Prostate gland (tissue), 2 donors: Measurements from ENCODE around the gene RHBDF2. TPM values are rescaled to one million over a fixed set of nuclear protein-coding genes. Genes with fewer than 3 reads are reported as not detected.
A peak's percentile ranks its signal among the peaks of the same experiment; 100 is the strongest.
"Not testable (repeated sequence)": the region's sequence is repeated elsewhere in the genome, so short reads cannot be mapped to it uniquely, and the experiment has no call there.

Source experiments
- DNase-seq: peaks from one replicate; pipeline ENCODE4 v3.0.0-alpha.2; 2019; ENCODE audit warnings: low spot score
- H3K27ac ChIP-seq, 2 donors: fragments of 200-600 bp; sonication (generic); 2 replicates each; pipeline ENCODE4 v1.5.1; 2017 to 2019
- H3K27me3 ChIP-seq: fragments of 200-600 bp; sonication (generic); replicated peaks from 2 replicates; pipeline ENCODE4 v1.5.1; 2019; ENCODE audit not compliant: insufficient read depth
- H3K36me3 ChIP-seq, 2 donors: fragments of 200-600 bp; sonication (generic); 1 replicate in 1 of 2; 2 replicates in 1 of 2; pipeline versions ENCODE4 v1.5.1 to v1.8.1; 2017 to 2019
- H3K4me1 ChIP-seq: fragments of 200-600 bp; sonication (generic); replicated peaks from 2 replicates; pipeline ENCODE4 v1.5.1; 2019
- H3K4me3 ChIP-seq, 2 donors: fragments of 200-600 bp; sonication (generic); 2 replicates each; pipeline ENCODE4 v1.5.1; 2017 to 2019
- H3K9me3 ChIP-seq: fragments of 200-600 bp; sonication (generic); 2 replicates; pipeline ENCODE4 v1.5.1; 2017
- POLR2A ChIP-seq: fragments of 450-650 bp; IDR thresholded peaks from one replicate; pipeline ENCODE4 v1.6.1; 2016; ENCODE audit warnings: antibody characterized with exemption, mild to moderate bottlenecking
- POLR2AphosphoS5 ChIP-seq: sonication (generic); formaldehyde crosslinking; IDR thresholded peaks from one replicate; pipeline ENCODE4 v1.6.1; 2017; ENCODE audit warnings: antibody characterized with exemption
- WGBS: methylation state at CpG from one replicate; pipeline ENCODE4 v1.1.5; 2018; 5-methylcytosine and 5-hydroxymethylcytosine counted together
- intact Hi-C: fragments of 100-400 bp; cut with DNase I; formaldehyde crosslinking; loops from one replicate; pipeline ENCODE4 v1.14.2; 2022
- total RNA-seq, 2 donors: library from RNA; depleted of rRNA; stranded (reverse); fragments of >200 nt; gene quantifications; one replicate each; pipeline ENCODE4 v1.1.0, GENCODE V29; 2016
- TF ChIP-seq, protein P1 (sequence below), 4 experiments: fragments of 200-600 bp in 2 of 4; fragments of 450-650 bp in 2 of 4; sonication (generic) in 2 of 4; IDR thresholded peaks; 1 replicate in 3 of 4; 2 replicates in 1 of 4; pipeline ENCODE4 v1.5.1; 2016 to 2019; ENCODE audit warnings: antibody characterized with exemption in 4 of 4, mild to moderate bottlenecking in 2 of 4, moderate library complexity in 2 of 4

RHBDF2 gene
- total RNA-seq, 2 donors from 2014 or later, result 29.9 to 31.1 TPM

DNA sequence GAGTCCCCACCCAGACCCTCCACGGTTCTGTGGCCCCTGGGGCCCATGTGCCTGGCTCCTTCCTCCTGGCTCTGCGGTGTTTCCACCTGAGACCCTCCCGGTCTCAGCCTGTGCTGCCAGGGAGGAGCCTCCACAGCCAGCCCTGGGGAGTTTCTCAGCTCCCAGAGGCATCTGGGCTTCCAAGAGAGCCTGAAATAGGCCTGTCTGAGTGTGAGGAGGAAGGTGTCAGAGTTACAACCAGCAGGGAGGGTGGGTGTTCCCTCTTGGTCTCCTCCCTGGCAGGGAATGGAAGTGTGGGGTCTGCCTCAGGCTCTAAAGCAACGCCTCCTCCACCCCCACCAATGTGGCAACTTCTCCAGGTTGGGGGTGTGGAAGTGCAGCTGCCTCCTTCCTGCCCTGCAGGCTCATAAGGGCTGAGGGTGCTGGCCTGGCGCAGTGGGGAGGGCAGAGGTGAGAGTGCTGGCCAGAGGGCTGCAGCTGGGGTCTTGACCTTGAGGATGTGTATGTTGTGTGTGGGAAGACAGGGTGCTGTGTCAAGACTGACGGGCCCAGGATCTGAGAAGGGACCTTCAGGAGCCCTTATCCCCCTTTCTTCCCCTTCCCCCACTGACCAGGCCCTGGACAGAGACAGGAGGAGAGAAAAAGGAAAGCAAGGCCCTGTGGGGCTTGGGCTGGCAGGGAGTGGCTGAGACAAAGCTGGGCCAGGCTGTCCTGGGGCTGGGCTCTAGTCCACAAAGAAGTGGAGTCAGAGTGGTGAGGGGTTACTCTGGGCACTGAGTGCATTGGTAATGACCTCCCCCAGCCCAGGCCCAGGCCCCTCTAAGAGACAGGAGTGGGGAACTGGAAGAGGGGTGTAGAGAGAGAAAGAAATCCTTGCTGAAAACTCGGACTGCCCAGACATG, 33.9 kb upstream of the RHBDF2 start:
- WGBS, result 82% methylated on average over 7 of the region's 7 CpGs
- no peak for TF ChIP-seq POLR2A
- TF ChIP-seq POLR2AphosphoS5, result no peak
- Histone ChIP-seq H3K36me3 (no peaks in the 10 kb centered on the region), H3K9me3 (no peaks in the 10 kb centered on the region), H3K27ac (no peak overlapping the region), H3K4me3 (no peak overlapping the region), H3K4me1 (peaks cover 5% of the 10 kb centered on the region), H3K27me3 (peaks cover 3% of the 10 kb centered on the region)
- no peak for DNase-seq
- intact Hi-C loops, result no loop called here

DNA sequence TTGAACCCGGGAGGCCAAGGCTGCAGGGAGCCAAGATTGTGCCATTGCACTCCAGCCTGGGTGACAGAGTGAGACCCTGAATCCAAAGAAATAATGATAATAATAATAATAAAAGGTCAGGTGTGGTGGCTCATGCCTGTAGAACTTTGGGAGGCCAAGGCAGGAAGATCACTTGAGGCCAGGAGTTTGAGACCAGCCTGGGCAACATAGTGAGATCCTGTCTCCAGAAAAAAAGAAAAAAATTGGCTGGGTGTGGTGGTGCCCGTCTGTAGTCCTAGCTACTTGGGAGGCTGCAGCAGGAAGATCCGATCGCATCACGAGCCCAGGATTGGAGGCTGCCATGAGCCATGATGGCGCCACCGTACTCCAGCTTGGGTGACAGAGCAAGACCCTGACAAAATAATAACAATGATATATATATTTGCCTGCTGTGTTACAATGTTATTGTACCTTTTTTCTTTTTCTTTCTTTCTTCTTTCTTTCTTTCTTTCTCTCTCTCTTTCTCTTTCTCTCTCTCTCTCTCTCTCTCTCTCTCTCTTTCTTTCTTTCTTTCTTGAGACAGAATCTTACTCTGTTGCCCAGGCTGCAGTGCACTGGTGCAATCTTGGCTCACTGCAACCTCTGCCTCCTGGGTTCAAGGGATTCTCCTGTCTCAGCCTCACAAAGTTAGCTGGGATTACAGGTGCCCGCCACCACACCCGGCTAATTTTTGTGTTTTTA, 32.6 kb upstream of the RHBDF2 start:
- H3K36me3 ChIP-seq, H3K27me3 ChIP-seq, H3K9me3 ChIP-seq, DNase-seq, H3K4me3 ChIP-seq, intact Hi-C loops, H3K27ac ChIP-seq: not testable (repeated sequence)
- 93% methylated on average over 9 of the region's 9 CpGs for WGBS
- peaks cover 16% of the 10 kb centered on the region for H3K4me1 ChIP-seq

DNA sequence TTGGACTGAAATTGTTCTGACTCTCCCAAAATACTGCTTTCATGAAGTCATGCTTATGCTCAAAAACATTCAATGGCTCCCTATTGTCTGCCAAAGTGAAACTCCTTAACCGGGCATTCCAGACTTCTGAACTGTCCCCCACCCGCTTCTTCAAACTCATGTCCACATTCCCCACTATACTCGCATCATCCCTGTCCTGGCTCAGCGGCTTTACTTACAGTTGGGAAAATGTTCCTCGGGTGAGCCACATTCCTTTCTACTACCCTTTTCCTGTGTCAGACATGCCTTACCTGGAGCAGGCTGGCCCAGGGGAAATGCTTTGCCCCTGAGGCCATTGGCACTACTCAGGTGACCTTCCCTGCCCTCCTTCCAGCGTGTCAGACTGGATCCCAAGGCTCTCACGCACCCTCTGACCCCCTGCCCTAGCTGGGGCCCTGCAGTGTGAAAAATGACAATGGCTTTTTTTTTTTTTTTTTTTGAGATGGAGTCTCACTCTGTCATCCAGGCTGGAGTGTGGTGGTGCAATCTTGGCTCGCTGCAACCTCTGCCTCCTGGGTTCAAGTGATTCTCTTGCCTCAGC, 30.9 kb upstream of the RHBDF2 start:
- Histone ChIP-seq H3K4me1 (peaks cover 16% of the 10 kb centered on the region), H3K27ac (no peak overlapping the region), H3K36me3 (no peaks in the 10 kb centered on the region), H3K27me3 (no peaks in the 10 kb centered on the region), H3K9me3 (no peaks in the 10 kb centered on the region), H3K4me3 (no peak overlapping the region)
- intact Hi-C loops, result no loop called here
- 84% methylated on average over 8 of the region's 8 CpGs for WGBS
- no peak for DNase-seq
- TF ChIP-seq, protein P1, sequence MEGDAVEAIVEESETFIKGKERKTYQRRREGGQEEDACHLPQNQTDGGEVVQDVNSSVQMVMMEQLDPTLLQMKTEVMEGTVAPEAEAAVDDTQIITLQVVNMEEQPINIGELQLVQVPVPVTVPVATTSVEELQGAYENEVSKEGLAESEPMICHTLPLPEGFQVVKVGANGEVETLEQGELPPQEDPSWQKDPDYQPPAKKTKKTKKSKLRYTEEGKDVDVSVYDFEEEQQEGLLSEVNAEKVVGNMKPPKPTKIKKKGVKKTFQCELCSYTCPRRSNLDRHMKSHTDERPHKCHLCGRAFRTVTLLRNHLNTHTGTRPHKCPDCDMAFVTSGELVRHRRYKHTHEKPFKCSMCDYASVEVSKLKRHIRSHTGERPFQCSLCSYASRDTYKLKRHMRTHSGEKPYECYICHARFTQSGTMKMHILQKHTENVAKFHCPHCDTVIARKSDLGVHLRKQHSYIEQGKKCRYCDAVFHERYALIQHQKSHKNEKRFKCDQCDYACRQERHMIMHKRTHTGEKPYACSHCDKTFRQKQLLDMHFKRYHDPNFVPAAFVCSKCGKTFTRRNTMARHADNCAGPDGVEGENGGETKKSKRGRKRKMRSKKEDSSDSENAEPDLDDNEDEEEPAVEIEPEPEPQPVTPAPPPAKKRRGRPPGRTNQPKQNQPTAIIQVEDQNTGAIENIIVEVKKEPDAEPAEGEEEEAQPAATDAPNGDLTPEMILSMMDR (IDR thresholded peaks at IDR 0.05), result no peak
- TF ChIP-seq POLR2A (no peak), POLR2AphosphoS5 (no peak)

DNA sequence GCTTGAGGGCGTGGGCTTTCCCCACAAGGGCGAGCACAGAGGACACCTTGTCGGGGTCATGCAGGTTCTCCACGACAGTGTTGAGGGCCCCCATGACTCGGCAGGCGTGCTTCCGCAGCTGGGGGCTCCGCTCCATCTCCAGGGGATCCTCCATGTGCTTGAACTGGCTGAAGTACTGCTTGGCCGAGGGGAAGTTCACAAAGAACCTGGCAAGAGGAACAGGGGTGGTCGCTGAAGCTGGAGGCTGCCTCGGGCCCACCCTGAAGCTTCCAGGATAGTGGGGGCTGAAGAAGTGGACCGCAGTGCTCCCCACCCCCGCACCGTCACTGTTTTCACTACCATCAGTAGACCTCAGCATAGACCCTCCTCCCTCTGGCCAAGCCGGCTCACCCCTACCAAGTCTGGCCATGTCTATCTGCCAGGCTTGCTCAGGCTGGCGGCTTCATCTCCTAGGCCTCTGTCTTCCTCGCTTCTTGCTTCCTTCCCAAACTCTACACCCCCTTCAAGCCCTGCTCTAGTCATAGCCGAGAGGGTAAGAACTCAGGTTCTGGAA, 30.3 kb upstream of the RHBDF2 start:
- 88% methylated on average over 18 of the region's 18 CpGs for WGBS
- Histone ChIP-seq H3K36me3 (no peaks in the 10 kb centered on the region), H3K9me3 (no peaks in the 10 kb centered on the region), H3K4me1 (peaks cover 16% of the 10 kb centered on the region), H3K4me3 (no peak overlapping the region), H3K27ac (peak overlapping the region; percentile 67 to 76), H3K27me3 (no peaks in the 10 kb centered on the region)
- intact Hi-C loops, result no loop called here
- DNase-seq, result no peak
- TF ChIP-seq POLR2A (no peak), POLR2AphosphoS5 (no peak)
- TF ChIP-seq, protein P1 (IDR thresholded peaks at IDR 0.05), result no peak

DNA sequence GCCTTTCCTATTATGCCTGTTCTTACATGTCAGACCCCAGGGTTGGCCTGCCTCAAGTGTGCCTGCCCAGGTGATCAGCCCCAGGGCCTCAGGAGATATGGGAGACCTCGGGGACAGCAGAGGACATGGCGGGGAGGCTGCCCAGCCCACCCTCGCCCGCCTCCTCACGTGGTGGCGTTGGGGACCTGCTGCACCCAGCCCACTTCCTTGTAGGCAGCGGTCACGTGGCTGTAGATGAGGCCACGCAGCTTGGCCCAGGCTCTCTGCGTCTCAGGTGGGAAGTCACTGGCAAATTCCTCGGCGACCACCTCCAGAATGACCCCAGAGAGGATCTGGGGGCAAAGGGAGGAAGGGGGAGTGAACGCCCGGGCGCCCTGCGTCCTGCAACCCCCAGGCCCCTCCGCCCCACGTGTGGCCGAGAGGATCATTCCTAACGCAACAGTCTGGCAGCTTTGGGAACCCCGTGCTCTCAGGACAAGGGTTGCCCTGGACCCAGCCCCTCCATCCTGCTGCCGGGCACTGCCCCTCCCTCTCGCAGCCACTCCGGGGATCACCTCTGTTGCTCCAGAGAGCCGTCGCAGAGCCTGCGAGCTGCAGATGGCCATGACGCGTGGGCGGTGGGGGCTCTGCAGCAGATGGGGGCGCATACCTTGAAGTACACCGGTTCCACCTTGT, 29.7 kb upstream of the RHBDF2 start:
- H3K4me3 ChIP-seq, result no peak overlapping the region
- TF ChIP-seq, protein P1 (IDR thresholded peaks at IDR 0.05), result no peak
- no peak for TF ChIP-seq POLR2A
- TF ChIP-seq POLR2AphosphoS5, result no peak
- peaks cover 16% of the 10 kb centered on the region for H3K4me1 ChIP-seq
- no peaks in the 10 kb centered on the region for H3K36me3 ChIP-seq
- peak overlapping the region; percentile 67 to 76 for H3K27ac ChIP-seq
- no peaks in the 10 kb centered on the region for H3K9me3 ChIP-seq
- intact Hi-C loops, result no loop called here
- DNase-seq, result no peak
- no peaks in the 10 kb centered on the region for H3K27me3 ChIP-seq
- 84% methylated on average over 27 of the region's 32 CpGs for WGBS
